ENCODE measurements around the gene QKI.

The QKI gene

DNA sequence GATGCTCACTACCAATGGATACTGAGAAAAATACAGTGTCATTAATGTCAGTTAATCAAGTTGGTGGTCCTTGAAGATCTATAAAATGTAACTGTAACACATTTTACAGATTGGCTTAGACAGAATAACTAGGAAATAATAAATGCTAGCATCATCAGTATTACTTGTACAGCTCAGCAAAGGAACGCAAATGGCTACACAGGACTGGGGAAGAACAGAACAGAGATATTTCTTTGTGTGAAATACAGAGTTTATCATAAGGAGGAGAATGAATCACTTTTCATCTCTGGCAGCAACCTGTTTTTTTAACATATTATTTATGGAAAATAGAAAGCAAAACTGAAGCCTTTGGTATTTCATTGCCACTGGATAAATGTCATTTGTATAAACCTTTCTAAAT, 8.2 kb upstream of the QKI start:
- no peak for TF ChIP-seq CTCF (IDR thresholded peaks at IDR 0.05; ENCODE audit: low read depth, low read length, missing control alignments)
- Histone ChIP-seq H3K36me3 (replicated peaks) (no peaks in the 10 kb centered on the region), H3K4me3 (ENCODE audit: low read depth, low read length) (no peak overlapping the region), H3K27me3 (replicated peaks) (no peaks in the 10 kb centered on the region), H3K27ac (peak overlapping the region; percentile 15)
- no peak for DNase-seq
- in situ Hi-C loops (cut with HindIII; ENCODE audit: low pct_ligation_motif_present, low sequenced_read_pairs): loop anchor here (25.0 kb wide), 2 partner anchors 219 to 544 kb away; no protein-coding TSS in a partner anchor

DNA sequence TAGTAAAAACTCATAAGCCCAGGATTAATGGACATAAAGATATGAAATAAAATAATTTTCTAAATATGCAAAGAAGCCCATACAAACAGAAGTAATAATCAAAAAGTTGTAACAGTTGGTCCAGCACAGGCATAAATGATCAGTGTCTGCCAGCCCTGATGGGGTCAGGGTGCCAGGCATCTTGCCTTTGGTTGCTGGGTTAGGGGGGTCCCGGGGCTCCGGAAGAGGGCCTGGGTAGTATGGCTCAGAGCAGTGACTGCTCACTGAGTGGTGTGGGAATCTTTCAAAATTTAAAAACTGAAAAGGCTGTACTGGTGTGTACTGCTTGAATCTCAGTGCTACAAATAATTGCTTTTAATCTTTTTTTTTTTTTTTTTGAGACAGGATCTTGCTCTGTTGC, 7.7 kb upstream of the QKI start:
- DNase-seq: no peak
- Histone ChIP-seq H3K36me3 (replicated peaks) (no peaks in the 10 kb centered on the region), H3K27me3 (replicated peaks) (no peaks in the 10 kb centered on the region), H3K4me3 (ENCODE audit: low read depth, low read length) (no peak overlapping the region), H3K27ac (no peak overlapping the region)
- no peak for TF ChIP-seq CTCF (IDR thresholded peaks at IDR 0.05; ENCODE audit: low read depth, low read length, missing control alignments)
- in situ Hi-C loops (cut with HindIII; ENCODE audit: low pct_ligation_motif_present, low sequenced_read_pairs): loop anchor here (25.0 kb wide), 2 partner anchors 220 to 545 kb away; no protein-coding TSS in a partner anchor

DNA sequence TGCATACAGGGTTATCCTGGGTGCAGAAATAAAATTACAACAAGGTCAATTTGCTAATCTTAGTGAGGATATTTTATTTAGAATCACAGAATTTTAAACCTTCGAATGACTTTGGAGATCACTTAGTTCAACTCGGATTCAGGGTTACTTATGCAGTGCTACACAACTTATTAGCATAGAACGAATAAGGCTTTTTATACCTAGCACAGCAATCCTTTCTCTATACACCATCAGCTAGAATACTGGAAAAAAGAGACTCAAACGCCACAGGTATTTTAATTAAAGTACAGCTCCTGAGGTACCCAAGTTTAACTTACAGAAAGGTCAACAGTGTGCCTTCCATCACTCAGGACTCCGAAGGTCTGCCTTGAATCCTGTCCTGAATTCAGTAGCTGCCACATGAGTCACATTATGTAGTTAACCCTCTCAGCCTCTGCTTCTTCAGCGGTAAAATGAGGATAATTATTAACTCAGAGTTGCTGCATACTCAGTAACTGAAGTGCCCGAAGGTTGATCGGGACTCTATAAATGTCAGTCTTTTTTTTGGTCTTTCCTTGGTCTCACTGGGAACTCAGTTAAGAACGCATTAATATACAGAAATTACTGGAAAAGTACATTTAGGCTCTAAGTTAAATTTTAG, 6.0 kb upstream of the QKI start:
- DNase-seq: no peak
- H3K27ac ChIP-seq: no peak overlapping the region
- H3K27me3 ChIP-seq (replicated peaks): no peaks in the 10 kb centered on the region
- H3K4me3 ChIP-seq (ENCODE audit: low read depth, low read length): no peak overlapping the region
- in situ Hi-C loops (cut with HindIII; ENCODE audit: low pct_ligation_motif_present, low sequenced_read_pairs): loop anchor here (25.0 kb wide), 2 partner anchors 221 to 546 kb away; no protein-coding TSS in a partner anchor
- H3K36me3 ChIP-seq (replicated peaks): no peaks in the 10 kb centered on the region
- TF ChIP-seq CTCF (IDR thresholded peaks at IDR 0.05; ENCODE audit: low read depth, low read length, missing control alignments): no peak

DNA sequence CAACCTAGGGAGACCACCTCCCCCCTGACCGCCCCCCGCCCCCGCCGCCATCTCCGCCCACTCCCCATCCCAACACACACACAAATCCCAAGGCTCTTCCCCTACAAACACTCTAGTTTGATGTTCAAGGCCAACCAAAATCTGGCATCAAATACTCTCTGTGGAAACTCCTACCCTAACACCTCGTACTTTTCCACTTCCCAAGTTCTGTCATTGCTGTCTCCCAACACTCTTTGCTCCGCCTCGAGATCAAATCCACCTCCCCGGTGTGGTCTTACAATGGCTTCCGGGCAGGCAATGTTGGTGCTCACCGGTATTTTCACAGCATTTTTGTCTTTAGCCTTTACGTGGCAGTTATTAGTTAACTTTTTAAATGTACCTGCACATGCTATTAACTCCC, 4.8 kb upstream of the QKI start:
- no peak for TF ChIP-seq CTCF (IDR thresholded peaks at IDR 0.05; ENCODE audit: low read depth, low read length, missing control alignments)
- no peaks in the 10 kb centered on the region for H3K27me3 ChIP-seq (replicated peaks)

DNA sequence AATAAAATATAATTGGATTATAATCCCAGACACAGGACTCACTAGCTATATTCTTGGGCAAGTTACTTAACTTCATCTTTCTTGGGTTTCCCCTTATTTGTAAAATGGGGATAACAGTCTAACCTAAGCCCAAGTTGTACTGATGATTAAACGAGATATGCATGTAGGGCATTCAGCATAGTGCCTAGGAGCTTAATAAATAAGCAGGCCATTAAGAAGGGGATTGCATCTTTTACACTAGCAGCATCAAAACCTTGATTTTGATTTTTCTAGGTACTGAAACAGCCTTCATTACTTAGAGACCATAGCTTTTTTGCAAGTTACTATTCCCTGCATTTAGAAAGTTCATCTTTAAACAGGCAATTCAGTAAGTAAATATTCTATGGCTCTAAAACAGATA, 2.2 kb upstream of the QKI start:
- H3K27me3 ChIP-seq (replicated peaks): no peaks in the 10 kb centered on the region
- peak overlapping the region; percentile 96 for H3K27ac ChIP-seq
- in situ Hi-C loops (cut with HindIII; ENCODE audit: low pct_ligation_motif_present, low sequenced_read_pairs): loop anchor here (25.0 kb wide), 2 partner anchors 225 to 550 kb away; no protein-coding TSS in a partner anchor
- TF ChIP-seq CTCF (IDR thresholded peaks at IDR 0.05; ENCODE audit: low read depth, low read length, missing control alignments): no peak
- no peak for DNase-seq
- peak overlapping the region; percentile 66 for H3K4me3 ChIP-seq (ENCODE audit: low read depth, low read length)
- H3K36me3 ChIP-seq (replicated peaks): peaks cover 3% of the 10 kb centered on the region

More for the DNA sequence above, 4.8 kb upstream of the QKI start:
- in situ Hi-C loops (cut with HindIII; ENCODE audit: low pct_ligation_motif_present, low sequenced_read_pairs): loop anchor here (25.0 kb wide), 2 partner anchors 222 to 547 kb away; no protein-coding TSS in a partner anchor
- no peak for DNase-seq
- Histone ChIP-seq H3K4me3 (ENCODE audit: low read depth, low read length) (no peak overlapping the region), H3K36me3 (replicated peaks) (no peaks in the 10 kb centered on the region), H3K27ac (no peak overlapping the region)
